Astrocyte of the spinal cord (primary cell): ENCODE data around the gene CEP120.

Experiments used
- DNase-seq: peaks from one replicate; pipeline ENCODE4 v3.0.0; 2011; ENCODE audit warnings: low read depth, low spot score
- H3K4me3 ChIP-seq: 2 replicates; pipeline ENCODE4 v1.5.1; 2011; ENCODE audit warnings: low read depth, mild to moderate bottlenecking, low read length, moderate library complexity
- in situ Hi-C: cut with HindIII; loops from 2 replicates; pipeline ENCODE4 v1.10.0; 2017; ENCODE audit warnings: low sequenced_read_pairs
- TF ChIP-seq, protein P1 (sequence below): IDR thresholded peaks from 2 replicates; pipeline ENCODE4 v1.5.1; 2012; ENCODE audit warnings: low read depth, mild to moderate bottlenecking, low read length, inconsistent platforms

CEP120 gene

DNA sequence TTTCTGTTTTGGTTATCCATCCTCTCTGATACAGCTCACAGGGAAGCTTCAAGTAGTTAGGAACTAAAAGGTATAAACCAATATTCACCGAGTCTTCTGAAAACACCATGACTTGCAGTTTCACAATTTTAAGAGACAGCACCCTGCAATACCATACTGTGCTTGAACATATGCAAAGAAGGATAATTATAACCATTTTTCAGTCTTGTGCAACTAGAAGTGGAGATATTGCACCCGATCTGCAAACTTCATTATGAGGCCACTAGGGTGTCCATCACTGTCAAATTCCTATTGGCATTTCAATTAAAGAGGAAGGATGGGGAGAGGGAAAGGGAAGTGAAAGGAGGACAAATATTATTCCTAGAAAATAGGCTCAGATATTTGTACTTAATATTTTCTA is 32.4 kb upstream of the CEP120 start:
- DNase-seq = no peak
- in situ Hi-C loops = no loop called here
- H3K4me3 ChIP-seq = no peak overlapping the region
- TF ChIP-seq, protein P1, sequence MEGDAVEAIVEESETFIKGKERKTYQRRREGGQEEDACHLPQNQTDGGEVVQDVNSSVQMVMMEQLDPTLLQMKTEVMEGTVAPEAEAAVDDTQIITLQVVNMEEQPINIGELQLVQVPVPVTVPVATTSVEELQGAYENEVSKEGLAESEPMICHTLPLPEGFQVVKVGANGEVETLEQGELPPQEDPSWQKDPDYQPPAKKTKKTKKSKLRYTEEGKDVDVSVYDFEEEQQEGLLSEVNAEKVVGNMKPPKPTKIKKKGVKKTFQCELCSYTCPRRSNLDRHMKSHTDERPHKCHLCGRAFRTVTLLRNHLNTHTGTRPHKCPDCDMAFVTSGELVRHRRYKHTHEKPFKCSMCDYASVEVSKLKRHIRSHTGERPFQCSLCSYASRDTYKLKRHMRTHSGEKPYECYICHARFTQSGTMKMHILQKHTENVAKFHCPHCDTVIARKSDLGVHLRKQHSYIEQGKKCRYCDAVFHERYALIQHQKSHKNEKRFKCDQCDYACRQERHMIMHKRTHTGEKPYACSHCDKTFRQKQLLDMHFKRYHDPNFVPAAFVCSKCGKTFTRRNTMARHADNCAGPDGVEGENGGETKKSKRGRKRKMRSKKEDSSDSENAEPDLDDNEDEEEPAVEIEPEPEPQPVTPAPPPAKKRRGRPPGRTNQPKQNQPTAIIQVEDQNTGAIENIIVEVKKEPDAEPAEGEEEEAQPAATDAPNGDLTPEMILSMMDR = no peak

DNA sequence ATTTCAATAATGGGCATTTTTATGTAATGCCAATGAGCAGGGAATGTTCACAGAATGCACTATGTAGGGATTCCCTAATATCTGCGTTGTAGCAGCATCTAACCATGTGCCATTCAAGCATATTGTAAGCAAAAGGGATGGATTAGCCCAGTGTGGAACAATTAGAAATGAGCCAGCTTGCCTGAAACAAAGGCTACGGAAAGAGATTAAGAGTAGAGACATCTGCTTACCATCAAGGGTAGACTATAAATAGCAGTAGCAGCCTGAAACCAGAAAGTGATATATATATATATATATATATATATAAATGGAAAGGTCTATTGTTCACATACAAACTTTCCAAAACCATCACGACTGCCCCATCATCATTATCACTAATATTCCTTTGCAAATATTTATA is 31.9 kb upstream of the CEP120 start:
- in situ Hi-C loops = no loop called here
- TF ChIP-seq, protein P1 = no peak

DNA sequence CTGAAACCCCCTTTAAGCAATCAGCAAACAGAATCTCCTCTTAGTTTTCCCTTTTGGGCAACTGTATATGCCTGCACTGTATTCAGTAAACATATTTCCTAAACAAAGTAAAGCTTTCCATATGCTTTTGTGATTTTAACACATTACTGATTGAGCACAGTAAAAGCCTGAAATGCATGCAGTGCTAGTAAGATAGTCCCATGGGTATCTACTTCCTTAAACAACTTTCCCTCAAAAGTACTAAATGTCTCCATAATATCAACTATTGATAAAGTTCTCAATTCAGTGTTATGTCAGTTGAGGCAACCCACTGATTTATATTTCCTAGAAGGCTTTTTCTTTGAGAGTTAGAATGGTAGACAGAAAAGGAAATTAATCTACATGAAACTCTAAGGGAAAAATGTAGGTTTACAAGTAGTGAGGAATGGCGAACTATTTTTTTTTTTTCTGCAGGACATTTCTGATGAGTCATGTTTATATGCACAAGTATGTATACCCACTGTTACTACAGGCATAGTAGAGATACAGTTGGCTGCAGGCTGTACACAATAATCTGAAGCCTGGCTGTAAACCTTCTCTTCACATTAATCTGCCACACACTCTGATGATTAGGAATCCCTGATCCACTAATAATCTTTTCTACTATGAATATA is 31.2 kb upstream of the CEP120 start:
- peak; percentile 13 for DNase-seq

More for the DNA sequence above, 31.9 kb upstream of the CEP120 start:
- no peak overlapping the region for H3K4me3 ChIP-seq
- no peak for DNase-seq

DNA sequence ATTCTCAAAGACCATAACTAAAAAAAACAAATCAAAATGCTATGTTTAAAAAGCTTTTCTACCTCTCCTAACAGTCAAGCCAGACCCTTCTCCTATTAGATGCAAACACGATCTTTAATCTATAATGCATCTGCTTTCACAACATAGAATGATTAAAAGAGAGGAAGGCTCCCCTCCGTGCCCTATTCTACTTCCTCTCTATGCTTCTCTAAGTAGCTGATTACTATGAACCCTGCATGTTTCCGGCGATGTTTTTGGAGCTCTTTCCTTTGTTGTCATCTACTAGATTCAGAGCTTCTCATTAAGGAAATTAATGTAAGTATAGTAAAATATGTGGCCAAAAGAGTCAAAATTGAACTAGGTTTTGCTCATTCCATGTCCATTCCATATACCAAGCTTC is 29.2 kb upstream of the CEP120 start:
- H3K4me3 ChIP-seq = no peak overlapping the region
- no peak for DNase-seq
- TF ChIP-seq, protein P1 = no peak
- in situ Hi-C loops = no loop called here

More for the DNA sequence above, 31.2 kb upstream of the CEP120 start:
- TF ChIP-seq, protein P1 = no peak
- in situ Hi-C loops = no loop called here
- H3K4me3 ChIP-seq = no peak overlapping the region

DNA sequence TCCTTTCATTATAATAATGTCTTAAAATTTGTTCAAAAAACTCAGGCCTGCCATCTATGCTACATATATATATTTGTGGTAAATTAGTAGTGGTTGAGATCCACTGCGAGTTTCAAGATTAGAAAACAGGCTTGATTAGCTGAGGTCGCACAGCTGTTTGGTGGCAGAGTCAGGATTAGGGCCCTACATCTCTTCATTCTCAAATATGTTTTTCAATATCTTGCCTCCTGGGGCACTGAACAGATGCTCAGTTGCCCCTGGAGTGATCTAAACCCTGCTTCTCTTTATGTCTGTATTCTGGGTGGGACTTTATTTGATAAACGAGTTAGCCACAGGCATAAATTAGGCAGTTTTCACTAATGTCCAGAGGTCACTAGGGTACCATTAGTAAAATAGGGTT is 27.8 kb upstream of the CEP120 start:
- in situ Hi-C loops = no loop called here

DNA sequence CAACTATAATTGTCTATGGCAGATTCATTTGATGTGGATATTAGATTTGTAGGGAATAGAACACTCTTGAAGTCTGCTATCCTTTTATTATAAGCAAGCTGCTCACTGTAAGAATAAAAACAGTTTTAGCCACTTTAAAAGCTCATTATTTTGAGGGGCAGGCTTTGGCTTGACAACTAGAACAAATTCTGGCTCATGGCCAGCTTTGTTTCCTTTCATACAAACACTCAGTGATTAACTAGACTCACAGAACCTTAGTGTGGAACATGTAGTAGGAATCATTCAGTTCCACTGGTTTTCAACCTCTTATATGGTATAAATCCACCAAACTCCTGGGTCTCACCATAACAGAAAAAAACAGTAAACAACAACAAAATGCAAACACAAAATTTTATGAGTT is 27.4 kb upstream of the CEP120 start:
- TF ChIP-seq, protein P1 = no peak
- H3K4me3 ChIP-seq = no peak overlapping the region
- peak; percentile 3 for DNase-seq
- in situ Hi-C loops = no loop called here

More for the DNA sequence above, 27.8 kb upstream of the CEP120 start:
- H3K4me3 ChIP-seq = no peak overlapping the region
- TF ChIP-seq, protein P1 = no peak
- DNase-seq = no peak

DNA sequence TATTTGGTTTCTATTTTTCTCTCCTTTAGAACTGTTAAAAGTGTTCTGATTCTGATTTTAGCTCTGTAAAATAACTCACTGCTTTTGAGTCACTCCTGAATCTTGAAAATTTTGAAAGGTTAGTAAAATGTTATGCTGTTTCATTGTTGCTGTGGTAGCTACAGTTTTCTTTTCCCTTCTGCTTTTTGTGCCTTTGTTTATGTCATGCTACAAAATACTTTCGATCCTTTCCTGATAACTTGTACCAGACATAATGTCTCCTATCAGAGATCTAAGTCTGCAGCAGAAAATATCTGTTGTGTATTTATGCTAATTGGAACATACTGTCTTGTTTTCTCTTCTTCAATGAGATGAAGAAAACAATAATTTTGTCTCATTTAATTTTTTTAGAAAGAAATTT is 26.9 kb upstream of the CEP120 start:
- in situ Hi-C loops = no loop called here
- no peak for DNase-seq
- TF ChIP-seq, protein P1 = no peak
- H3K4me3 ChIP-seq = no peak overlapping the region
